Mesodermal cell (in vitro differentiated cells): ENCODE measurements around the gene SF3B5.
"Not testable (repeated sequence)": the region's sequence is repeated elsewhere in the genome, so short reads cannot be mapped to it uniquely, and the experiment has no call there.

Experiments used
- H3K27ac ChIP-seq: 2 replicates; pipeline ENCODE4 v1.7.0; 2013; ENCODE audit warnings: mild to moderate bottlenecking, low read depth, low read length, moderate library complexity; ENCODE audit not compliant: severe bottlenecking
- H3K36me3 ChIP-seq: 2 replicates; pipeline ENCODE4 v1.7.1; 2013; ENCODE audit warnings: mild to moderate bottlenecking, low read length, moderate library complexity; ENCODE audit not compliant: control insufficient read depth, insufficient read depth
- H3K4me1 ChIP-seq: one replicate; pipeline ENCODE4 v1.7.1; 2013; ENCODE audit warnings: mild to moderate bottlenecking, low read length; ENCODE audit not compliant: insufficient read depth, control insufficient read depth, poor library complexity, severe bottlenecking
- H3K4me3 ChIP-seq: 2 replicates; pipeline ENCODE4 v1.7.0; 2013; ENCODE audit warnings: low read length, control low read depth, mild to moderate bottlenecking; ENCODE audit not compliant: insufficient read depth, poor library complexity, severe bottlenecking; ENCODE audit errors: extremely low read depth
- H3K9me3 ChIP-seq: 2 replicates; pipeline ENCODE4 v1.7.1; 2013; ENCODE audit warnings: mild to moderate bottlenecking, low read length, moderate library complexity; ENCODE audit not compliant: control insufficient read depth
- whole genome bisulfite sequencing, 2 experiments: methylation state at CpG; one replicate each; pipeline ENCODE4 v1.1.5; 2013; ENCODE audit warnings: missing lambda C conversion rate in 2 of 2; ENCODE audit not compliant: insufficient coverage in 2 of 2; 5-methylcytosine and 5-hydroxymethylcytosine counted together

SF3B5 gene

DNA sequence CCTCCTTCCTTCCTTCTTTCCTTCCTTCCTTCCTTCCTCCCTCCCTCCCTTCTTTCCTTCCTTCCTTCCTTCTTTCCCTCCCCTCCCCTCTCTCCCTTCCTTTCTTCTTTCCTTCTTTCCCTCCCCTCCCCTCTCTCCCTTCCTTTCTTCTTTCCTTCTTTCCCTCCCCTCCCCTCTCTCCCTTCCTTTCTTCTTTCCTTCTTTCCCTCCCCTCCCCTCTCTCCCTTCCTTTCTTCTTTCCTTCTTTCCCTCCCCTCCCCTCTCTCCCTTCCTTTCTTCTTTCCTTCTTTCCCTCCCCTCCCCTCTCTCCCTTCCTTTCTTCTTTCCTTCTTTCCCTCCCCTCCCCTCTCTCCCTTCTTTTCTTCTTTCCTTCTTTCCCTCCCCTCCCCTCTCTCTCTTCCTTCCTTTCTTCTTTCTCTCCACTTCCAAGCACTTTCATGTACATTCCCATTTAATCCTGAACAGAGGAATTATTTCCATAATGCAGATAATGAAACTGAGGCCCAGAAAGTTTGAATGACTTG, 36.9 kb upstream of the SF3B5 start:
- H3K36me3 ChIP-seq, H3K4me1 ChIP-seq, H3K9me3 ChIP-seq: not testable (repeated sequence)

DNA sequence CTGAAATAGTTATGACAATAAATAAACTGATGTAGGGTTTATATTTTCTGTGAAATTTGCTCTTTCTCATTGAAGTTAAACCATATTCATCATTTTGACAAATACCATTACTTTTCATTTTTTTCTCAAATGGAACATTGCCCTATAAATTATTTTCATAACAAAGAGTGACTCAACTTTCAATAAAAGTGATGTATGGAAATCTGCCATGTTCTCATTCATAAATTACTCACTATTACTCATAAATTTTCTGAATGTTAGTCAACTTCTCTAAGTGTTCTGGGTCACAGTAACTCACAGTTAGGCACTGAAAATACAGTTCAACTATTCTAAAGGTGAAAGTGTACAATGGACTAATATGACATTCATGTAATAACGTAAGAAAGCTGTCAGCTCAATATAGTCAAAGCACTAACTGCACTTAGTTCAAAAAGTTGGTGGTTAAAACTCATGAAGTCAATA, 35.9 kb upstream of the SF3B5 start:
- H3K4me3 ChIP-seq, result no peak overlapping the region
- H3K36me3 ChIP-seq, result no peaks in the 10 kb centered on the region
- H3K9me3 ChIP-seq, result no peaks in the 10 kb centered on the region
- no peak overlapping the region for H3K27ac ChIP-seq
- H3K4me1 ChIP-seq, result no peaks in the 10 kb centered on the region
- no CpG with 5 or more reads among the region's 1 CpG for WGBS, 2 experiments

More for the DNA sequence above, 36.9 kb upstream of the SF3B5 start:
- not testable (repeated sequence) for H3K27ac ChIP-seq, H3K4me3 ChIP-seq

DNA sequence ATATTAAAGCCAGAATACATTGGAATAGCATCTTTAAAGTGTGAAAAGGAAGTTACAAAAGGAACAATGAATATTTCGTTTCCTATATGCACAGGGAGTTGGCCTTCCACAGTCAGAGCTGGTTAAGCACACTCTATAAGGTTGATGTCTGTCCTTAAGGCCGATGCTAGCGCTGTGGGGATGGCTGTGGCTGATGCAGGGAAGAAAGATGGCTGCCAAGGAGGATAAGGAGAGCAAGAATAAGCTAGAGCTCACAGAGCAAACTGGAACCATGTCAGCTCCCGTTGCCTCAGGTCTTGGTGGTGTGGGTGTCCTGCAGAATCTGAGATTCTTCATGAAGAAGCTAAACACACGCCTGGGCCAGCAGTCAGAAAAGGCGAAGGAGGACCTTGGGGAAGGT, 34.1 kb upstream of the SF3B5 start:
- Histone ChIP-seq H3K4me1 (no peaks in the 10 kb centered on the region), H3K9me3 (no peaks in the 10 kb centered on the region), H3K27ac (no peak overlapping the region), H3K36me3 (no peaks in the 10 kb centered on the region), H3K4me3 (no peak overlapping the region)
- WGBS, 2 experiments, result 76 to 79% methylated on average over 3 to 5 of the region's 6 CpGs

DNA sequence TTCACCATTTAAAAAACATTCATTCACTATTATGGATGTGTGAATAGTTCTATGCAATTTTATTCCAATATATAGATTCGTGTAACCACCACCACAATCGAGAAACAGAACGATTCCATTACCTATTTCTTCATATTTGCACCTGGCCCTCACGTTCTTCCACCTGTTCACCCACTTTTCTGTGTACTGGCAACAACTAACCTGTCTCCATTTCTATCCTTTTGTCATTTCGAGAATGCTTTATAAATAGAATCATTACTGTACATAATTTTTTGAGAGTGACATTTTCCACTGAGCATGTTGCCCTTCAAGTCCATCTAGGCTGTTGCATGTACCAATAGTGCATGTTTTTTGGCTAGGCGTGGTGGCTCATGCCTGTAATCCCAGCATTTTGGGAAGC, 31.7 kb upstream of the SF3B5 start:
- Histone ChIP-seq H3K36me3 (no peaks in the 10 kb centered on the region), H3K4me1 (no peaks in the 10 kb centered on the region), H3K9me3 (no peaks in the 10 kb centered on the region), H3K27ac (no peak overlapping the region), H3K4me3 (no peak overlapping the region)
- 85 to 97% methylated on average over 5 of the region's 6 CpGs for WGBS, 2 experiments

DNA sequence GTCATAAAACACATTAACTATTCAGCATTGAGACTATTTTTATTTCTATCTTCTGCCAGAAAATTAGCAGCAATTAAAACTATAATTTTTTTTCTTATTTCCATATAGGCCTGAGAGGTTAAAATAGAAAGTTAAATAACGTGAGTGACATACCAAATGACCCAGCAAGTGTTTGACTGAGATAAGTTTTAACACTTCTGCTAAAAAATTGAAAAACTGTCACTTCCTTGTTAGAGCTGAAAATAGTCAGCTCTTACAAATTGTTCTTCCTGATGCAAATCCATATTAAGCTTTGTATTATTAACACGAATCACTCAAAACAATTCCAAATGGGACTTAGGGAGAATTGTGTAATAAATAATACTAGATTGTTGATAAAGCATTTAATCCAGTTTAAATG, 28.5 kb upstream of the SF3B5 start:
- no peak overlapping the region for H3K4me3 ChIP-seq
- no peak overlapping the region for H3K27ac ChIP-seq
- H3K4me1 ChIP-seq, result no peaks in the 10 kb centered on the region
- H3K9me3 ChIP-seq, result no peaks in the 10 kb centered on the region
- H3K36me3 ChIP-seq, result no peaks in the 10 kb centered on the region
- WGBS, 2 experiments, result 100% methylated on average over 1 of the region's 2 CpGs; no CpG with 5 or more reads in 1 of the 2 experiments

DNA sequence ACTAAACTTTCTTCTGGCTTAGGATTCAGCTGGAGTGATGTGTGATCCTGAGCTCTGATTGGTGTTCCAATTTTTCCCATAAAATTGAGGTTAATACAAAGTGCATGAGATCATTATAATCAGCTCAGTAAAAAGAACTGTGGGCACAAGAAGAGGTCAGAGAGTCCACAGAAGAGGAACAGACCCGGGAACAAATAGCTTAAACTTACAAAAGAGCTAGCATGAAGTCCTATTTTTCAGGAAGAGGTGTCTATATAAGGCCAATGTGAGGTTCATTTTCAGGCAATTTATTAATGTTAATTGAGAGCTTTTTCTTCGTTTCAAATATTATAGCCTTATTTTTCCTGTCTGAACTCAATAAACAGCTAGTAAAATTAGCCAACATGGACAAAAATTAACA, 28.0 kb upstream of the SF3B5 start:
- Histone ChIP-seq H3K4me3 (no peak overlapping the region), H3K27ac (no peak overlapping the region), H3K9me3 (no peaks in the 10 kb centered on the region), H3K36me3 (no peaks in the 10 kb centered on the region), H3K4me1 (no peaks in the 10 kb centered on the region)
- WGBS, 2 experiments, result 90% methylated on average over 1 of the region's 2 CpGs; no CpG with 5 or more reads in 1 of the 2 experiments

DNA sequence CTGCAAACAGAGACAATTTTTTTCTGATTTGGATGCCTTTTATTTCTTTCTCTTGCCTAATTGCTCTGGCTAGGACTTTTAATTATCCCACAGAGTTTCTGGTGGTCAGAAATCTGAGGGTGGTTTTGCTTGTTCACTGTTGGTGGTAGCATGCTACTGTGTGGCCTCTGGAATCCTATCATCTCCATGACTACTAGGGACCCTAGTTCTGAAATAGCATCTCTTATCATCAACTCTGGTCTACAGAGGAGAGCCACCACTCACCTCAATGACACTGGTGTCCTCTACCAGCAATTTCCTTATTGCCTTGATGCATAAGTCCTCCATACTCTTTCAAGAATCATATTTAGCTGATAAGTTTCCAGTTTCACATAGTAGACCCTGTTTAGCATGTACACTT, 27.5 kb upstream of the SF3B5 start:
- Histone ChIP-seq H3K27ac (no peak overlapping the region), H3K4me3 (no peak overlapping the region), H3K9me3 (no peaks in the 10 kb centered on the region), H3K36me3 (no peaks in the 10 kb centered on the region), H3K4me1 (no peaks in the 10 kb centered on the region)

DNA sequence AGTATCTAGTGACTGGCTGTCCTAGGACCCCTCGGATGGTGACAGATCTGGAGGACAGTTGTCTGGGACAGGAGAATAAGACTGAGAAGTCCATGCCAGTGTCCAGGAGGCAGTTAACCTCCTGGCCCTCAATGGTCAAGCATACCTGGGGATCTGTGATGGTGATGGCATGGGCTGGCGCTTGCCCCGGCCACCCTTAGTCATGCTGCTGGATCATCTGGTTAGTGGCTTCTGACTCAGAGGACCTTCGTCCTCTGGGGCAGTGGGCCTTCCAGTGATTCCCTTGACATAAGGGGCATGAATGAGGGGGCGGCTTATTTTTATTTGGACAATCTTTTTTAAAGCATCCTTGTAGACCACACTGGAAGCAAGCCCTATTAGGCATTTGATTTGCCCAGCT, 24.0 kb upstream of the SF3B5 start:
- WGBS, 2 experiments, result 92 to 100% methylated on average over 5 of the region's 5 CpGs
- Histone ChIP-seq H3K4me1 (no peaks in the 10 kb centered on the region), H3K4me3 (no peak overlapping the region), H3K27ac (no peak overlapping the region), H3K36me3 (no peaks in the 10 kb centered on the region), H3K9me3 (no peaks in the 10 kb centered on the region)

DNA sequence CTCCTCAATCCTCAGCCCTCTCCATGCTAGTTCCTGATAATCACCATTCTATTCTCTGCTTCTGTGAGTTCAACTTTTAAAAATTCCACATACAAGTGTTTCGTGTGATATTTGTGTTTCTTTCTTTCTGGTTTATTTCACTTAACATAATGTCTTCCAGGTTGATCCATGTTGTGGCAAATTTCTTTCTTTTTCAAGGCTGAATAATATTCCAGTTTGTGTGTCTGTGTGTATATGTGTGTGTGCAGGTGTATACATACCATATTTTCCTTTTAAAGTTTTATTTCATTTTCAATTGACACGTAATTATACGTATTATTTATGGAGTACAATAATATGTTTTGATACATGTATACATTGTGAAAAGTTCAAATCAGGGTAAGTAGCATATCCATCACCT, 19.8 kb upstream of the SF3B5 start:
- H3K4me1 ChIP-seq, result no peaks in the 10 kb centered on the region
- H3K36me3 ChIP-seq, result no peaks in the 10 kb centered on the region
- WGBS, 2 experiments, result no CpG with 5 or more reads among the region's 3 CpGs
- no peak overlapping the region for H3K4me3 ChIP-seq
- H3K27ac ChIP-seq, result no peak overlapping the region
- no peaks in the 10 kb centered on the region for H3K9me3 ChIP-seq

DNA sequence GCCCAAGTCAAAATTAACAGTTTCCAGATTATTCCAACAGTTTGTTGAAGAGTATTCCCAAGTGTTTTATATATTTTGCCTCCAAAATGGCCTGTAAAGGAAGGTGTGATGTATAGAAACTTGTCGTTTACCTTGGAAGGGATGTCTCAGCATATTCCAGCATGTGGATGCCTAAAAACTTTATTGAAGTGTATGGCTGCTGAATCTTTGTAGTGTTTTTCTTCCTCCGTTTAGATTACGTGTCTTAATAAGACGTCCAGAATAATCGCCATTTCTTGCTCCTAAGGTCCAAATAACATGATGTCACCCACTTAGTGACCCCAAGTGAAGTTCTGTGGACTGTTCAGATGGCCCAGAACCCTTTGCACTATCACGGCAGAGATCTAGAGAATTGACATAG, 18.0 kb upstream of the SF3B5 start:
- Histone ChIP-seq H3K27ac (no peak overlapping the region), H3K4me3 (no peak overlapping the region), H3K4me1 (no peaks in the 10 kb centered on the region), H3K9me3 (no peaks in the 10 kb centered on the region), H3K36me3 (no peaks in the 10 kb centered on the region)
- WGBS, 2 experiments, result 95% methylated on average over 5 to 6 of the region's 6 CpGs

DNA sequence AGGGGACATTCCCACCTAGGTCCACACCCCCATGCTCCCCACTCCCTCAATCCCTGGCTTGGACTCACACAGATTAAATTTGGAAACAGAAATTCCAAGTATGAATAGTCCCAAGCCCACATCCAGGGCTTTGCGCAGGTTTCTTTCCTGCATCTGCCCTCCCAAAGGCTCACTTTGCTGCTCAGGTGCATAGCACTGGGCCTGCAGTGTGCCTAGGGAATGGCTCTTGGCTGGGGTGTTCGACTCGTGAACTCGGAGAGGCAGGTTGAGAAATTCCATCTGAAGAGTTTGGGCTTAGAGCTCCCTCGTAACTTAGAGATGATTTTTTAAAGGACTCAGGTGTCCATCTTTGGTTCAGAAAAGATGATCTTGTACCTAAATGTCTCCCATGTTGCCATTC, 14.8 kb upstream of the SF3B5 start:
- 96 to 97% methylated on average over 4 to 5 of the region's 5 CpGs for WGBS, 2 experiments

More for the DNA sequence above, 14.8 kb upstream of the SF3B5 start:
- Histone ChIP-seq H3K4me3 (no peak overlapping the region), H3K9me3 (no peaks in the 10 kb centered on the region), H3K4me1 (peaks cover 4% of the 10 kb centered on the region), H3K27ac (no peak overlapping the region), H3K36me3 (no peaks in the 10 kb centered on the region)
